ENCODE data around the gene FRY.
"Not testable (repeated sequence)": the region's sequence is repeated elsewhere in the genome, so short reads cannot be mapped to it uniquely, and the experiment has no call there.

The FRY gene

DNA sequence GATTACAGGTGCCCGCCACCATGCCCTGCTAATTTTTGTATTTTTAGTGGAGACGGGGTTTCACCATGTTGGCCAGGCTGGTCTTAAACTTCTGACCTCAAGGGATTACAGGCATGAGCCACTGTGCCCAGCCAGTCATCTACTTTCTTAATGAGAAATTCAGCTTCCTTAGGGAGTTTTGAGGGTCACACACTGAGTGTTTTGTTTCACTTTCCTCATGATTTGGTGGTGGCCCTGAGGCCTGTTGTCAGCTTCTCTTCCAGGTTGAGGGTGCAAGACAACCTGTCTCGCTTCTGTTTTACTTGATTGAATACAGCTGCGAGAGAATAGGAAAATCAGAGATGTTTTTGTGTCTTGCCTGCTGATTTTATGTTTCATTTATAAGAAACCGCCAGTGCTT lies 9.9 kb downstream of the FRY start:
- DNase-seq (no peak), ATAC-seq (peak; percentile 57)

DNA sequence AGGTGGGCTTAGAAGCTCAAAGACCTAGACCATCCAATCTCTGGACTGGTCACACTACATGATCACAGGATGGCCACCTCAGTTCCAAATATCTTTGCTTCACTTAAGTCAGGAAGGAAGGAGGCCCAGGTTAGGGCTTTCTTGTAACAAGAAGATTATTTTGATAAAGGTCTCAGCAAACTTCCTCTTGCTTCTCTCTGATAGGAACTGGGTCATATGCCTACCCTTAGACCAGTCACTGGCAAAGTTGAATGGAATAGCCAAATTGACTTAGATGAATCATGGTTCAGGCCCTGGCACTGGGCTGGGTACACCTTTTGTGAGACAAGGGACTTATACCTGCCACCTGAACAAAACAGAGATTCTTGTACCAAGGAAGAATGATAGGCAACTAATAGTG lies 11.0 kb downstream of the FRY start:
- DNase-seq (no peak), ATAC-seq (no peak)

DNA sequence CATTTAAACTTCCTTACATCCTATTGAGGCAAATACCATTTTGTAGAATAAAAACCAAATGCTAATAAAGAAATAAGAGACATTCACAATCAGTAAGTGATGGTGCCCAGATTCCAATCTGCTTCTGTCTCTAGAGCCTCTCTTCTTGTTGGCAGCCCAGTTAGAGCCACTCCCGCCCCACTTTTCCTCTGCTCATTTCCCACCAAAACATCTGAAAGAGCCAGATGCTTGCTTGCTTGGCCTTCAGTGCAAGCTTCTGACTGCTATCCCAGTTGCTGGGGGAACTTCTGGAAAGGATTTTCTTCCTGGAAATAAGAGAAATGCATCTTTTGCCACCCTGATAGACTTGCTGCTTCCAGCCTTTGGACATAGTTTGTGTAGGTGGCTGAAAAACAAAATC lies 12.9 kb downstream of the FRY start:
- no peak for ATAC-seq

DNA sequence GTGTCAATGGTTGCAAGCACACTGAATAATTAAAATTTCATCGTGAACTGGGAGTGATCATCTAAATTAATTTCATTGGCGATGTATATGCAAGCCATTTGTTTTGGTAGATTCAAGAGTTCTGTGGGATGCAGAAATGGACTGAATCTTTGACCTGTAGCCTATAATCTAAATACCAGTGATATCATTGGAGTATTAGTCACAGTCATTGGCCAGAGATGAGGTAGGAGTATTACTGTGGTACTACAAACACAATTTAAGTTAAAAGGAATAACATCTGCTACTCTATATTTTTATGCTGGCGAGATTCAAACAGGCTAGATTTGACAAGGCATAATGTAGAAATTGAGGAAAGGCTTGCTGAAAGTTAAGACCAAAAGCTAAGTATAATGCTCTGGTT lies 14.0 kb downstream of the FRY start:
- no peak for ATAC-seq
- no peak for DNase-seq

More for the DNA sequence above, 12.9 kb downstream of the FRY start:
- DNase-seq = no peak

DNA sequence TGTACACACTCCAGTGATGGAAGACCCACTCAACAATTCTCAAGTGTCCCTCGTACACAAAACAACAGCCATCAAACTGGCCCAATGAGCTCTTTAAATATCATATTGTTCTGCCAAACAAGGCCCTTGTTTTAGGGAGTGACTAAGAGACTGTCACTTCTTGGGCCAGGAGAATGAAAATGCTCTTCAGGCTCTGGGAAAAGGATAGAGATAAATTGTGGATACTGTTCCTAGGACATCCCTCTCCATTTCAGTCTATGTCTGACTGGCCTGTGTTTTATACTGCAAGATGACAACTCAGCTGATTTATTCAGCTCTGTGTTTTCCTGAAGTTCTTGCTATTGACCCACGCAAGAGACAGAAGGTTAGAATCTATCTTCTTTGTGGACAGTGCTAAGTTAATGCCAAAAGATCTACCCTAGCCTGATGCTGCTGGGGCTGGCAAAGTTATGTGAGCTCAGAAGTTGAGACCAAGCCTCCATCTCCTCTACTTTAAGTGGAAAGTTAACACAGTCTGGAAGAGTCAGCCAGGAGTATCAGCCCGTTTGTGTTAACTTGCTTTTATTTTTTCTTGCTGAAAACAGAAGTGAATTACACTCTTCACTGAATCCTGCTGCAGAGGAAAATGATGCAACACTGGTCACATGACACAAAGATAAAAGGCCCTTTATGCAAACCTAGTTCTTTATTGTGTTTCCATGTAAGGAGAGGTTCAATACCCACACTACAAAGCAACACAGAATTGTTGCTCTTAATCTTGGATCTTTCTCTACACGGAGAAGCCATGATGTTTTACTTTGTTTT lies 14.6 kb downstream of the FRY start:
- ATAC-seq (no peak), DNase-seq (no peak)

DNA sequence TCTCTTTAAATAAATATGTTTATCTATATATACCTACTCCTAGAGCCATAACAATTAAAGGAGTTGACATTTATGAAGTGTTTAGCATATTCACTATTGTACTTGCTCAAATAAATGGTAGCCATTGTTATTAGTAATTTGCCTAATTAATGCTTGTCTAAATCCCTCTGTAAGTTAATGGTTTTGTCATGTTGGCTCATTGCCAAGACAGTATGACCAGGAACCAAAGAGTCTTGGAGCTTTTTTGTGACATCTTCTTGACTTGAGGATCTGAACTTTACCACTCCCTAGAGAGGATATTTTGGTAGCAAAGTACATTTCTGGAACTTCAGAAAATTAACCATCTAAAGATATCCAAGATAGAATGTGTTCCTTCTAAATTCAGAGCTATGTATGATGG lies 15.5 kb downstream of the FRY start:
- ATAC-seq (no peak), DNase-seq (no peak)

DNA sequence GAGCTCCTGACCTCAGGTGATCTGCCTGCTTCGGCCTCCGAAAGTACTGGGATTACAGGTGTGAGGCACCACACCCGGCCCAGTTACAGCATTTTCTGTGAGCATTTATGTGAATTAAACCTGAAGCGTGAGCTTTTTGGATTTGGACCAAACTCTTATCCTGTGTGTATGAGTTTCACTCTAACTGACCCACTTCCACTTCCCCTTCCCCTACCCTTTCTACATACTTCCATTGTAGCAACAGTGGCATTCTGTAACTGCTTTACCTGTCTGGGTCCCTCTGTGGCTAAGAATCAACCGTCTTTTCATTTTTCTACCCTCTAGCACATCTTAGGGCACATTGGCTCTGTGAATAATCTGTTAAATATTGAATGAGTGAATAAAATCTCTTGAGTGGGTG lies 16.2 kb downstream of the FRY start:
- no peak for DNase-seq
- ATAC-seq = no peak

DNA sequence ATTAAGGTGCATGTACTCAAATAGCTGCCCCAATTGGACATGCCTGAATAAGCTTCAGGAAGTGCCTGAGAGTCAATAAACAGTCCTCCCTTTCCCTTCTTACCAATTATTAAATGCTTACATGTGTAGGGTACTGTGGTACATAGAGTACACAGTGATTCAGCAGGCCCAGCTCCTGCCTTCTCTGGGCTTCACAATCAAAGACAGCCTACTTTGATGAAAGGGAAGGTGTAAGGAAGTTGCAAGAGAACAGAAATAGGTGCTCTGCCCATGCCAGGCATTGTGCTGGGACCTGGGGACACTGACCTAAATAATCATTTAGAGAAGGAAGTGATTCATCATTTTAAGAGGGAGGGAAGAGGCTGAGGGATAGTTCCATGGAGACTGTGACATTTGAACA lies 17.2 kb downstream of the FRY start:
- no peak for ATAC-seq

DNA sequence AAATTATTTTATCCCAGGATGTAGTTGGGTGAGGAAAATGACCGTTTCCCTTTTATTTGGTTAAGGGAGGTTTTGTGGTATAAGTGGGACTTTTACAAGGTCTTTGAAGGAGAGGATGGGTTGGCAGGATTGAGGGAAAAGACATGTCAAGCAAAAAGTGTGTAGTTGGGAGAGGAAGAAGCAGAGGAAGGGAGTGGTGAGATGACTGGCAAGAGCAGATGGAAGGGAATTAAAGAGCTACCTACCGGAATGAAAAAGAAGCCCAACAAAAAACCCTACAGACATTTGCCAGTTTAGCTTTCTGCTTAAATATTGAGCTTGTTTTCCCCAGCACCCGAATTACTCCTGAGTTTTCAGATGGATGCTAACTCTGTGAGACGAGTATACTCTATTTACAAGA lies 19.6 kb downstream of the FRY start:
- no peak for ATAC-seq
- DNase-seq = no peak

More for the DNA sequence above, 17.2 kb downstream of the FRY start:
- DNase-seq = no peak

DNA sequence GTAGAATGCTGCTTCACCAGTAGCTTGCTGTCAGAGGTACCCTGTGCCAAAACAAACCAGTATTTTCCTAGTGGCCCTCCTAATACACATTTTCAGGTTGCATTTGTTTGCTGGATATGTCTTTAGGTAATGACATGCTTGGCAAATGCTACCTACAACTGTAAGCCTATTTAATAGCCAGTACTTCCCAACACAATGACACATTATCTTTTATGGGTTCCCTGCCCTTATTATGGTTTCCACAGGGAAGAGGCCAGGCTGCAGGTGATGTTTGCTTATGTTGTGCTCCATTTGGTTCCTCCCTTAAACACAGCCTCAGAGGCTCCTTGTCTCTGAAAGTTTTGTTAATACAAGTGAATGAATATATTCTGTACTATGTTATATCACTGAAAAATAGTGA lies 24.7 kb downstream of the FRY start:
- no peak for DNase-seq
- ATAC-seq = no peak

DNA sequence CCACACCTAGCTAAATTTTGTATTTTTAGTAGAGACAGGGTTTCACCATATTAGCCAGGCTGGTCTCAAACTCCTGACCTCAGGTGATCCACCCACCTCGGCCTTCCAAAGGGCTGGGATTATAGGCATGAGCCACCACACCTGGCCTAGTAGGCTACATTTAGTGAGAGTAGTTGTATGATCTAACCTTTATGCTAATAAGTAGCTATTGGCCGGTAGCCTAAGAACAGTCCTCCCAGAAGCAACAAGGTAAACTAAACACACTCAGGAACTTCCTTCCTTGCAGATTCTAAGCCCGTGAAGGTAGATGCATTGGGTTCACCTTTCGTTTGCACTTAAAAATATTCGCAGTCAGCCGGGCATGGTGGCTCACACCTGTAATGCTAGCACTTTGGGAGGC lies 25.8 kb downstream of the FRY start:
- not testable (repeated sequence) for DNase-seq, ATAC-seq

DNA sequence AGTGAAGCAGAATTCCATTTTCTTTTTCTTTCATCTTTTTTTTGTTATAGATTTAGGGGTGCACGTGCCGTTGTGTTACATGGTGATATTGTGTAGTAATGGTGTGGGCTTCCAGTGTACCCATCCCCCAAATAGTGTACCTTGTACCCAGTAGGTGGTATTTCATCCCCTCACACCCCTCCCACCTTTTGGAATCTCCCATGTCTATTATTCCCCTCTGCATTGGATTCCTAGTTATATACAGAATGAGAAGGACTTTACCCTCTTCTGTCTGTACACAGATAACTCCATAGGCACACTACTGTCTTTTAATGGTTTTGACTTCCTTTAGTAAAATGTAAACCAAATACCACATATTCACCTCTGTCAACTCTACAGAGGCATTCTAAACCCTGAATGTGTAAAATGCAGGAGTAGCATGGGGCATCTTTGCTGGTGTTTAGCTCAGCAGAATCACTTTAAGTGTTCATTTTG lies 28.0 kb downstream of the FRY start:
- ATAC-seq = no peak
- no peak for DNase-seq

DNA sequence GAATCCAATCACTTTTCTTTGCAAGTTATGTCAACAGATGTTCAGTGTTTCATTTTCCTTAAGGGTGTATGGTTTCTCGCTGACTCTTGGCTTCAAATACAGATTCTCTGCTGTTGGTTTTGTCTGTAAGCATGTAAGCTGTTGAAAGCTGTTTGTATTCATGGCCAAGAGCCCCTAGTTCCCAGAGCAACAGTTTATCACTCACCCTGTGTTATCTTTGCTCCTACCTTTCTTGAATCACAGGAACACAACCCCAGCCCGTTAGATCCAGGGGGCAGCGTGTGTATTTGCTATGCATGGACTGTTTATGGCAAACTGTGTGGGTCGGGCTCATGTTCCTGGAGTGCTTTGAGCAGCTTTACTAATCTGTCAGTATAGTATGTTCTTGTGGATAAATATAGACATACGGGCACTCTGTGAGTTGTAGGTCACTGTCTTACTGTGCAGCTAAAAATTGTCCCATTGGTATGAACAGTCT lies 28.9 kb downstream of the FRY start:
- DNase-seq (no peak), ATAC-seq (no peak)

DNA sequence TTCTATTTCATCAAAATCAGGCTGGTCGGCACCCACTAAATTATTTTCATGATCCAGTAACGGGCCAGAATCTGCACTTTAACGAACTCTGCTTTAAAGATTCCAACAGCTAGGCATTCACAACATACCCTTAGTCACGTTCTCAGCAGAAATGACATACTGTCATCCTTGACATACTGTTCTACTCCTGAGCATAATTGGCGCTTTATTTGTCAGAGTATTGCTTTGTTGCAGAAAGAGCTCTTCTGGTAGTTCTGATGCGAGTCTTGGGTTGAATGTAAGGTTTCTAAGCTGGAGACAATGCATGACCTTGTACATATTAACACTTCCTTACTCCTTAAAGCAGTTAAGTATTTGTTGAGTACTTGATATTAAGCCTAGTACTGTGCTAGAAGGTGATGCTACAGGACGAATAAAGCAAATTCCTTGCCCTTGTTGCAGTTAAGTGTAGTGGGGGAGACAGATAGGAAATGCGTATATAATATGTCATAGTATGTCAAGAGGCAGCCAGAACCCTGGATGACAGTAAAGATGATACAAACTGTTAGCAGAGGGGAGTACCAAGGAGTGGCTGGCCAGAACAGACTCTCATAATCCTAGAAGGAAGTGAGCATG lies 32.2 kb downstream of the FRY start:
- no peak for DNase-seq
- no peak for ATAC-seq

DNA sequence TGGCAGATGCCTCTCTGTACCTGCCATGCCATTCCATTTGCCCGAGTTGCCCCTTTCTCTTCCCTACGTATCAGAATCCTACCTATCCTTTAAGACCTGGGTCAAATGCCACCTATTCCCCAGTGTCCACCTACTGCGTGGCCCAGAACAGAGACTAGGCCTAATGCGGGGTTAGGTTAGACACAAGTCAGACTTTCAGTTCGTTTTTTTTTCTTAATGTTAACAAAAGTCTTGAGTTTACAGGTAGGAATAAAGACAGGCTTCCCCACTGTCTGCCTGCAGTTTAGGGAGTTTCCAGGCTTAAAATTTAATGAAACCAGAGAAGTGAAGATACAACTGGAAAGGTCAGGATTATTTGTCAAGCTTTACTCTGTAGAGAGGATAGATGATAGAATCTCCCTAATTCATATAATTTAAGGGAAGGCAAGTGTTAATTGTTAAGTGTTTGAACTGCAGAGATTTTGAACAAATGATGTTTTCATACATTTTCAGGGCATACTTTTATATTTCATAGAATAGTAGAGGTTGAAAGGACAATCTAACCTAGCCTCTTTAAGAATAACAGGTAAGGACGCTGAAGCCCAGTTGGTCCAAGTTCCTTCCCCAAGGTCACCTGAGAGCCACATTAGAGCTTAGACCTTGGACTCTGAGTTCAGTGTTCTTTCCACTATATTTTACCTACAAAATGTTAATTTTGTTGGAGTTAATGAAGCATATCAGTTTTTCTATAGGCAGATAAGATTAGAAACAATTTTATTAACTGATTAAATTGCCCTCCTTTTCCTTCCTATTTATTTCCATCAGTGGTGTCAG lies 35.8 kb downstream of the FRY start:
- DNase-seq (no peak), ATAC-seq (no peak)

DNA sequence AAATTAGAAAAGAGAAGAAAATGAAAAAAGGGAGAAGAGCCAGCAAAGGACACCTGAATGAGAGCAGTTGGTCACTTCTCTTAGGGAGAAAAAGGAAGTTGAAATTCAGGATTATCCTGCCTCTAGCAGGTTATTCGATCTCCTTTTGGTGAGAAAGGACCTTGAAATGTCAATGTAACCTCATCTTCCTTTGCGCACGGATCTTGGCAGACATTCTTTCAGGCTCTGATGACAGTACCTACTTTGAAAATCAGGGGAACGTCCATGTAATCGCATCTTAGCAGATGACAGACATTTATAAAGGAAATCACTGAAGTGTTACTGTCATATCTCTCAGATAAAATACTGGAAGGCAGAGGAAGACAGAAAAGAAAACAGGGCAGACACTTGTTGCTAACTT lies 36.7 kb downstream of the FRY start:
- no peak for ATAC-seq
- no peak for DNase-seq

DNA sequence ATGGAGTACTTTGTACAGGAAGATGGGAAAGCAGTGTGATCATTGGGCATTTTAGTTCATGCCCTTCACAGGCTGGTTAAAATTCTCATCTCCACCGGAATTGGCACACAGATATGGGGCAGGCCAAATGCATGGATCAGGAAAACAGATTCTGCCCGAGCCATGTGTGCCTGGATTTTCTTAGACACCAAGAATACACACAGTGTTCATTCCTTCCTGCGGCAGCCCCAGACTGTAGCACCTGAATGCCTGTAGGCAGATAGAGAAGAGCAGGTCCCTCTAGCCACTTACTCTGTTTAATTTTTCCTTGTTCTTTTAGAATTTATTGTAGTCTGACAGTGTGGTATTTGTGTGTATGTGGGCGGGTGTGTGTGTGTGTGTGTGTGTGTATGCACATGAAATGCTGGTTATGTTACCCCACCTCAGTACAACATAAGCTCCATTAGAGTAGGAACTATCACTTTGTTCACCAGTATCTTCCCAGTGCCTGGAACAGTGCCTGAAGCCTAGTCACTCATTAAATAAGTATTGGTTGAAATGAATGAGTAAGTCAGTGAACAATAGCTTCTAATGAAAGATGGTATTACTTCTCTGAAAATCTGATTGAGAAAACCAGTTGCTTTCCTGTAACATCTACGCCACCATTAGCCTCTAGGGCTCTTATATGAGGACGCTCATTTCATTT lies 41.7 kb downstream of the FRY start:
- DNase-seq = no peak

DNA sequence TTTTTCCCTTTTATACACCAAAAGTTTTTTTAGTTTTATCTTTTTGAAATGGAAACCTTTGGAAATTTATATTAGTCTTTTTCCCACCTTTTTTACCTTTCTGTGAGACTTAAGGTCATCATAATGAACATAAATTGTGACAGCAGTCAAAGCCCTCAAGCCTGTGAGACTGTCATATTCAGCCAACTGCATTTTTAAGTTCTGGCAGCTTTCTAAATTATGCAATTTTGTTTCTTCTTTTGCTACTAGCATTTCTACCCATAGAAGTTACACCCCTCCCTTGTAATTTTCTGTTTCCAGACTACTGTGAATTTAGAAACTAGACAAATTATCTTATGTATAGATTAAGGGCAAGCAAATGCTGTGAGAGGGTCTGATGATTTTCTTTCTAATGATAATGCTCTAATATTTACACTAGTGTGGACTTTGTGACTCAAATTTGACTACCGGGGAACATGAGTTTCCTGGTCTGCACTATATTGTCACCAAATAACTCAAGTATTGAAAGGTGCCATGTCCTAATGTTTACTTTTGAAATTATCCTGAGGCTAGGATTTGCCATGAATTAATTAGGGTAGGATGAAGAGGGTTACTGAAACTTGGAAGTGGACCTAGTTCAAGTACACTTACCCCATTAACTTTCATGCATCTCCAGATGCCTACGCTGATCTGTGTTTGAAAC lies 43.7 kb downstream of the FRY start:
- ATAC-seq (no peak), DNase-seq (no peak)

More for the DNA sequence above, 41.7 kb downstream of the FRY start:
- ATAC-seq = no peak

DNA sequence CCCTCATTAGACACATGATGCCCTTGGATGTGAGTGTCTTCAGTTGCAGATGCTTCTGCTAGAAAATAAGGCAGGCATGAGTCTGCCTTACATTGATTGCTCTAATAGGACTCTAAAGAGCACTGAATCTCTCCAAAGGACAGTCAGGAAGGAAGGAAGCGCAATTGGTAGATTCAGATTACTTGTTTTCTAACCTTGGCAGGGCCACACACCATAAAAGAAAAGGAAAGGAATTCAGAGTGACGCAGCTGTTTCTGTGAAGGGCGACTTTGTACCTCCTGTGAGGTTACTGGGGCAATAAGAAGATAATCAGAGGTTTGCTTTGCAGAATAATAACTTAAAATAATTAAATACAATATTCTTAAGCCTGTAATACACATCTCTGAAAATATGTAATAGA lies 48.0 kb downstream of the FRY start:
- ATAC-seq = no peak
- DNase-seq = no peak

DNA sequence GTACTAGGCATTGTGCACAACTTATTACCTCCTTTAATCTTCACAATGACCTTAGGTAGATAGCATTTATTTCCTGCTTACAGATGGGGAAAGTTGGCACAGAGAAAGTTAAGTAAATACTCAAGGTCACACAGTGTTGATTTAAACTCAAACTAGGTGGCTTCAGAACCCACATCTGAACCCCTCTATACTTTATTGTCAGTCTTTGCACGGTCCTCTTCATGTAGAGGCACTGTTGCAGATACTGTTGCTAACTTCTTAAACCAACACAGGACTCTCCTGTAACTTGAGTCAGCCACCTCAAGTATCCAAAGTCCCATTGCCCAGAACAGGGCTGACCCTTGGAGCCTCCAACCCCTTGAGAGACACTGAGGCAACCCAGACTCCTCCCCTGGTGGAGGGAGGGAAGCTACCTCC lies 48.8 kb downstream of the FRY start:
- ATAC-seq = no peak
- no peak for DNase-seq

DNA sequence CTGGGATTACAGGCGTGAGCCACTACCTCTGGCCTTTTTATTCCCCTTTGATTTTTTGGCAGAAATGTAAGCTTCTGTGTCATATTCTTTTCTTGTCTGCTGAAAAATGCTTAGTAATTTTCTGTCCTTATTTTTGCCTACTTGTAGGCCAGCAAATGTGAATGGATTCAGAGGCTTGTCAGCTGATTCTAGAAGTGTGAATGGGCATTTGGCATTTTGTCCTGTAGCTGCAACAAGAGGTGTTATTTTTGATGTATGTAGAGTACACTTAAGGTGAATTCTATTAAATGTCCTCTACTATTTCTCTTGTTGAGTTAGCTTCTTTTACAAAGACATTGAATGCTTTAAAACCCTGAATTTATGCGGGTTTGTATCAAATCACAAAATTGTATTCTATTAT lies 50.0 kb downstream of the FRY start:
- ATAC-seq = no peak
- DNase-seq = no peak

DNA sequence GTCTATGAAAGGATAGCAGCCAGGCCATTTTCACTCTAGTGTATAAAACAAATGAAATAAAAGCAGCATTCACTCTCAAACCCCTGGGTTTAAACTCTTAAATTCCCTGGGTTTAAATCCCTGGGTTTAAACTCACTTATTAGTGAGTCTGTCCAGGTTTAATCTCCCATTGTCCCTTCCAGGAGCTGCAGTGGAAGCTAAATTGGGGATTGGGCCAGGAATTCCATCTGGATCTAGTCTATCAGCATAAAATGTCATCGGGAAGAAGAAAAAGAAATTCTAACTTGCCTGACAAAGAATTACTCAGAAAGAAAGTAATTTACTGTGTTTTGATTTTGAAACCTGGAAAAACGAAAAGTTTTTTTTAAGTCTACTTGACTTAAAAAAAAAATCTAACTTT lies 54.8 kb downstream of the FRY start:
- no peak for ATAC-seq
- DNase-seq = no peak

Data from stimulated activated naive CD8-positive, alpha-beta T cell treated with anti-CD3 and anti-CD28 coated beads, Interleukin-15, Interleukin-2, amounts not matched to agents 100 U/mL and 50 U/mL, for 24 hours (primary cell).